ENCODE data around the gene DPEP1.
A peak's percentile ranks its signal among the peaks of the same experiment; 100 is the strongest.
"Not testable (repeated sequence)": the region's sequence is repeated elsewhere in the genome, so short reads cannot be mapped to it uniquely, and the experiment has no call there.

Gene DPEP1

GRCh38 chr16:89655062-89655643 lies 41.7 kb downstream of the DPEP1 start:
- DNase-seq: no peak

GRCh38 chr16:89656435-89657121 lies 43.1 kb downstream of the DPEP1 start:
- no peak for DNase-seq

GRCh38 chr16:89657442-89658220 lies 44.2 kb downstream of the DPEP1 start, which contains the start of the genes CHMP1A and SPATA33:
CHMP1A (minus strand) TSS chr16:89657708; CDS start chr16:89657588, 120 bp downstream.
SPATA33 (plus strand) TSS chr16:89657836; CDS start chr16:89657912, 76 bp downstream.
- DNase-seq: peak; percentile 85 to 92 (median 88)

- DNase-seq: no peak
Measured at GRCh38 chr16:89658221-89658879, 44.9 kb downstream of the DPEP1 start.

GRCh38 chr16:89660146-89660545 lies 46.7 kb downstream of the DPEP1 start:
- no peak for DNase-seq

GRCh38 chr16:89661215-89661614 lies 47.8 kb downstream of the DPEP1 start:
- no peak for DNase-seq

- not testable (repeated sequence) for DNase-seq
Measured at GRCh38 chr16:89664238-89664637, 50.8 kb downstream of the DPEP1 start.

GRCh38 chr16:89667000-89667399 lies 53.6 kb downstream of the DPEP1 start:
- DNase-seq: not testable (repeated sequence)

- DNase-seq: no peak
Measured at GRCh38 chr16:89667633-89668032, 54.2 kb downstream of the DPEP1 start.

GRCh38 chr16:89668790-89669158 lies 55.3 kb downstream of the DPEP1 start:
- DNase-seq: no peak

GRCh38 chr16:89669755-89670154 lies 56.3 kb downstream of the DPEP1 start:
- no peak for DNase-seq

- DNase-seq: no peak
Measured at GRCh38 chr16:89670496-89671431, 57.3 kb downstream of the DPEP1 start.

GRCh38 chr16:89671565-89671964 lies 58.1 kb downstream of the DPEP1 start:
- not testable (repeated sequence) for DNase-seq

- no peak for DNase-seq
Measured at GRCh38 chr16:89672177-89672941, 58.9 kb downstream of the DPEP1 start.

GRCh38 chr16:89678258-89678657 lies 64.8 kb downstream of the DPEP1 start:
- no peak for DNase-seq

- no peak for DNase-seq
Measured at GRCh38 chr16:89685916-89686315, 72.5 kb downstream of the DPEP1 start.

GRCh38 chr16:89686520-89687091 lies 73.2 kb downstream of the DPEP1 start, which contains the start of gene CDK10:
CDK10 (plus strand) TSS chr16:89686689; CDS start chr16:89686711, 22 bp downstream.
- DNase-seq: peak; percentile 77 to 87 (median 82)

- DNase-seq: no peak
Measured at GRCh38 chr16:89687092-89687940, 73.9 kb downstream of the DPEP1 start.

Data from activated naive CD4-positive, alpha-beta T cell (primary cell).